ENCODE measurements around the gene SBSN.

Gene SBSN

GRCh38 chr19:35554076-35554475, 26.0 kb upstream of the SBSN start:
- in situ Hi-C loops (cut with MboI; ENCODE audit: low sequenced_read_pairs), result no loop called here

GRCh38 chr19:35553385-35554000, 25.4 kb upstream of the SBSN start:
- in situ Hi-C loops (cut with MboI; ENCODE audit: low sequenced_read_pairs), result no loop called here

GRCh38 chr19:35552534-35553384, 24.6 kb upstream of the SBSN start:
- in situ Hi-C loops (cut with MboI; ENCODE audit: low sequenced_read_pairs), result no loop called here

- in situ Hi-C loops (cut with MboI; ENCODE audit: low sequenced_read_pairs), result no loop called here
Observed at GRCh38 chr19:35551091-35551810, 23.1 kb upstream of the SBSN start.

GRCh38 chr19:35549879-35550523, 21.9 kb upstream of the SBSN start:
- in situ Hi-C loops (cut with MboI; ENCODE audit: low sequenced_read_pairs), result no loop called here

- in situ Hi-C loops (cut with MboI; ENCODE audit: low sequenced_read_pairs), result no loop called here
Observed at GRCh38 chr19:35549174-35549788, 21.2 kb upstream of the SBSN start.

- in situ Hi-C loops (cut with MboI; ENCODE audit: low sequenced_read_pairs), result no loop called here
Observed at GRCh38 chr19:35546532-35546931, 18.4 kb upstream of the SBSN start.

GRCh38 chr19:35545855-35546381, 17.8 kb upstream of the SBSN start:
- in situ Hi-C loops (cut with MboI; ENCODE audit: low sequenced_read_pairs), result no loop called here

GRCh38 chr19:35545001-35545854, 17.1 kb upstream of the SBSN start, which contains the start of gene TMEM147:
Gene TMEM147, plus strand, starts transcription at chr19:35545626. Its CDS starts 114 bp downstream, at chr19:35545740.
- in situ Hi-C loops (cut with MboI; ENCODE audit: low sequenced_read_pairs), result no loop called here

GRCh38 chr19:35544110-35544802, 16.1 kb upstream of the SBSN start:
- in situ Hi-C loops (cut with MboI; ENCODE audit: low sequenced_read_pairs), result no loop called here

- in situ Hi-C loops (cut with MboI; ENCODE audit: low sequenced_read_pairs), result no loop called here
Observed at GRCh38 chr19:35543280-35544109, 15.4 kb upstream of the SBSN start.

- in situ Hi-C loops (cut with MboI; ENCODE audit: low sequenced_read_pairs), result no loop called here
Observed at GRCh38 chr19:35542209-35542608, 14.1 kb upstream of the SBSN start.

GRCh38 chr19:35540356-35540927, 12.3 kb upstream of the SBSN start:
- in situ Hi-C loops (cut with MboI; ENCODE audit: low sequenced_read_pairs), result no loop called here

GRCh38 chr19:35539850-35540249, 11.7 kb upstream of the SBSN start:
- in situ Hi-C loops (cut with MboI; ENCODE audit: low sequenced_read_pairs), result no loop called here

GRCh38 chr19:35539314-35539713, 11.2 kb upstream of the SBSN start:
- in situ Hi-C loops (cut with MboI; ENCODE audit: low sequenced_read_pairs), result no loop called here

- in situ Hi-C loops (cut with MboI; ENCODE audit: low sequenced_read_pairs), result no loop called here
Observed at GRCh38 chr19:35534803-35535480, 6.8 kb upstream of the SBSN start.

- in situ Hi-C loops (cut with MboI; ENCODE audit: low sequenced_read_pairs), result no loop called here
Observed at GRCh38 chr19:35533822-35534392, 5.8 kb upstream of the SBSN start.

Data from HL-60/S4 treated with phorbol 12-myristate 13-acetate at 8.2 ng/mL for 4 days and 3 days (cell line).